ENCODE results near the gene KLHL21.

Gene KLHL21

DNA sequence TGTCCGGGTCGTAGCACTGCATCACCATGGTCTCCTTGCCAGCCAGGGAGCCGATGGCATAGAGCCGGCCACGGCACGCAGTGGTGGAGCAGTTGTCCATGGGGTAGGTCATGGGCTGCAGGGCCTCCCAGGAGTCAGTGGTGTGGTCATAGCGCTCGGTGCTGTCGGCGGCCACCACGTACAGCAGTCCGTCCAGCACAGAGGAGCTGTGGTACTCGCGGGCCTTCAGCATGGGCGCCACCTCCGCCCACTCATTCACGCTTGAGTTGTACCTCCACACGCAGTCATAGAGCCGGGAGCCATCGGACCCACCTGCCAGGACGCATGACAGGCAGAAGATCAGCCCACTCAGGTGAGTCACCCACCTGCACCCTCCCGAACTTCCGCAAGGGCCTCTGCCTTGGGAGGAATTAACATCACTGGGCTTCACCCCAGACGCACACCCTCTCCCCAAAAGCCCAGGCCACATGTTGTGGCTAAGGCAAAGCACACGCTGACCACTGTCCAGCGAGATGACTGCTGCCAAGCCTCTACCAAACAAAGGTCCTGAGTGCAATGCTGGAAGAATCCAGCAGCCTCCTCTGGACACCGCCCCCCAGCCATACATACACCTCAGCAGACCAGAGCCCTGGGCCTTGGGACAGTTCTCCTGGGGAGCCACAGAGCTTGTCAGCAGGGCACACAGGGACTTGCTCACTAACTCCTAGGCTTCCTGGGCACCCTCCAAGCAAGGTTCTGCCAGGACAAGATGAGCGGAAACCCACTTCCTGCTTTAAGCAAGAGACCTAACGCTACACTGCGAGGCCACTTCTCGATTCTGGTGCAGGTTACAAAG is 3.3 kb downstream of the KLHL21 start:
- TF ChIP-seq, protein P1, sequence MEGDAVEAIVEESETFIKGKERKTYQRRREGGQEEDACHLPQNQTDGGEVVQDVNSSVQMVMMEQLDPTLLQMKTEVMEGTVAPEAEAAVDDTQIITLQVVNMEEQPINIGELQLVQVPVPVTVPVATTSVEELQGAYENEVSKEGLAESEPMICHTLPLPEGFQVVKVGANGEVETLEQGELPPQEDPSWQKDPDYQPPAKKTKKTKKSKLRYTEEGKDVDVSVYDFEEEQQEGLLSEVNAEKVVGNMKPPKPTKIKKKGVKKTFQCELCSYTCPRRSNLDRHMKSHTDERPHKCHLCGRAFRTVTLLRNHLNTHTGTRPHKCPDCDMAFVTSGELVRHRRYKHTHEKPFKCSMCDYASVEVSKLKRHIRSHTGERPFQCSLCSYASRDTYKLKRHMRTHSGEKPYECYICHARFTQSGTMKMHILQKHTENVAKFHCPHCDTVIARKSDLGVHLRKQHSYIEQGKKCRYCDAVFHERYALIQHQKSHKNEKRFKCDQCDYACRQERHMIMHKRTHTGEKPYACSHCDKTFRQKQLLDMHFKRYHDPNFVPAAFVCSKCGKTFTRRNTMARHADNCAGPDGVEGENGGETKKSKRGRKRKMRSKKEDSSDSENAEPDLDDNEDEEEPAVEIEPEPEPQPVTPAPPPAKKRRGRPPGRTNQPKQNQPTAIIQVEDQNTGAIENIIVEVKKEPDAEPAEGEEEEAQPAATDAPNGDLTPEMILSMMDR (IDR thresholded peaks at IDR 0.05), result no peak

DNA sequence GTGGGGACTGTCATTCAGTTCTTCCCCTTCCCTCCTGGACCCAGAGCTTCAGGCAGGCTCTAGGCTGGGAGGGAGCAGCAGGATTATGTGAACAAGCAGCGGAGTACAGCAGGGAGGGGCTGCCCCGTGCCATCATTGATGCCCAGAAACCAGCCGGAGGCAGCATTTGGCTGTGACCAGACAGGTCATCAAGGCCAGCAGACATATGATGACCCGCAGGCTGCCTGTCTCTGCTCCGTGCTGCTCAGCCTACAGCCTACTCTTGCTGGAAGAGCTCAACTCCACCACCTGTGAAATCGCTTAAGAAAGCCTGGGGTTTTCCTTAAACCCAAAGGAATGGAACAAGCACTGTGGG is 4.9 kb downstream of the KLHL21 start:
- TF ChIP-seq, protein P1 (IDR thresholded peaks at IDR 0.05), result no peak

DNA sequence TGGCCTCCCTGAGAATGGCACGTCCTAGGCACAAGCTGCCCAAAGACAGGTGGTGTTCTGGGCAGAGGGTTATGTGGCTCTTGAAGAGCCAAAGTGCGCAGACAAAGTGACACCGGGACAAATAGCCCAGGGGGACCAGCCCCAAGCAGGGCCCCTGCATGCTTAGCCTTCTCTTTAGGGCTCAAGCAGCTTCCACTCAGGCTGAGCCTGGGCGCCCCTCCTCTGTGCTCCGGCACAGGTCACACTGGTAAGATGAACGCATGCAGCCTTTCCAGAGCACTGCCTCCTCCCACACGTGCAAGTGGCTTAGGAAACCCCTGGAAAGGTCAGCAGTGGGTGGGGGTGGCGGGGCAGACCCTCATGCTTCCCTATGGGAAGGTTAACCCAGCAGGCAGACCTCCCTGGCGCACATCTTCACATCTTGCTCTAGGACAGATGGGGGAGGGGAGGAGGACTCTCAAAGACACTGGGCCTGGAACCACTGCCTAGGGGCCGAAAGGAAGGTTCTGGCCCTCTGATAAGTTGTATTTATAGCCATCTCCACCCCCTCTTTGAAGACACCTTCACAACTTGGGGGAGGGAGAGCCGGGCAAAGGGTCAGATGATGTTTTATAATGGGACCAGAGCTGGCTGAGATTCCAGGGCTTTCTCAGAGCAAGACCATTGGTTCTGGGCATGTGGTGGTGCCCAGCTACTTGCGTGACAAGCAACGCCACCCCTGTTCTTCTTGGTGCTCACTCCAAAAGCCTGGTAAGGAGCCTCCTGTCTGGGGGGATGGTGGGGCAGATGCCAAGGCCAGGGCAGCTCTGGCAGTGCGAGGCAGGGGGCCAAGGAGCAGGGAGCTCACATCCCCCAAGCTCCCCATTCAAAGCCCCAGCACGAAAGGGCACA is 5.5 kb downstream of the KLHL21 start:
- TF ChIP-seq, protein P1 (IDR thresholded peaks at IDR 0.05), result no peak

DNA sequence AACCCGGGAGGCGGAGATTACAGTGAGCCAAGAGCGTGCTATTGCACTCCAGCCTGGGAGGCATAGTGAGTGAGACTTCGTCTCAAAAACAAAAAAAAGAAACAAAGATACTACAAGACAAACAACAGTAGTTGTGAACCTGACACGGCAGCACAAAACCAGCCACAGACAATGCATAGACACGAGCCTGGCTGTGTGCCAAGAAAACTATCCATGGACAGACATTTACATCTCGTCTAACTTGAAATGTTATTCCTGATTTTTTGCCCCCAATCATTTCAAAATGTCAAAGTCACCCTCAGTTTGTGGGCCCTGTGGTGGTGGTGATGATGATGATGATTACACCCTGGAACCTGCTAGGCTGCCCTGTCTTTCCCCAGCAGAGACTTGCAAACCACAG is 6.3 kb downstream of the KLHL21 start:
- TF ChIP-seq, protein P1 (IDR thresholded peaks at IDR 0.05), result no peak

DNA sequence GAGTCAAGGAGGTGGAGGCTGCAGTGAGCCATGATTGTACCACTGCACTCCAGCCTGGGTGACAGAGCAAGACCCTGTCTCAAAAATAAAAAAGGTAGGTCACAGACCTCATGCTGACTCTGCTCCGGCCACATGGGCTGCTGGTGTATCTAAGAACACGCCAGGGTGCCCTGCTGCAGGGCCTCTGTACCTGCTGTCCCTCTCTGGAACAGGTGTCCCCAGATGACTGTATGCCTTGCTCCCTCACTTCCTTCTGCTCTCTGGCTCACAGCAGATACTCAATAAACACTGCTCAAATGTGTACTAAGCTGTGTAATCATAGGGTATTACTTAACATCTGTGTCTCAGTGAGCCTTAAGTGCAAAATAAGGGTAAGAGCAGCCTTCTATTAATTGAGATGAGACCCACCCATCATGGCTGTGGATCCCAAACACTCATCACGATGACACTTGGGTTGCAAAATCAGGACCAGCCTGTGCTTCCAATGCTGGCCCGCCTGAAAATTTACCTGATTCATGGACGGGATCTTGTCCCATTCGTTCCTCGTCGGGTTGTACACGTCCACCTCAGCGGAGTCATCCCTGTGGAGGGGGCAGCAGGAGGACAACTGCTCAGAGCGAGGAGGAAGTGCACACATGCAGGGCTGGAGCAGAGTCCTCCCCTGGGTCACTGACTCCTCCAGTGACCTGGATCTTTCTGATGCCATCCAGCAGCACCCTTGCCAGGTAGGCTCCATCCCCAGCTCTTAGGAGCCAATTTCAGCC is 7.5 kb downstream of the KLHL21 start:
- TF ChIP-seq, protein P1 (IDR thresholded peaks at IDR 0.05), result no peak

DNA sequence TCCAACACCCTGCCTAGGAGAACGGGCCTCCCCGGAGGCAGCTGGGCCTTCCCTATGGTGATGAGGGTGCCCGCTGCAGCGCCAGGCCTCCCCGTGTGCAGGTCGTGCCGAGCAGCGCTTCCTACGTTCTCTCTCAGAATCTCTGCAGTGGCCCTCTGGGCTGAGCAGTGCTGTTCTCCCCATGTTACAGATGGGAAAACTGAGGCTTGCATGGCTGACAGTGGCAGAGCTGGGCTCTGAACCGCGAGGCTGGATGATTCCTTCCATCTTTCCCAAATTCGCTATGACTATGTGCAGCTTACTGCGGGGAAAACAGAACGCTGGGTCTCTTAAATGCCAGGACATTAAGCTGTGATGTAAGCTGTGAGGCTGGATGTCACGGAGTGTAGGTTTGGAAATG is 8.9 kb downstream of the KLHL21 start:
- TF ChIP-seq, protein P1 (IDR thresholded peaks at IDR 0.05), result no peak

DNA sequence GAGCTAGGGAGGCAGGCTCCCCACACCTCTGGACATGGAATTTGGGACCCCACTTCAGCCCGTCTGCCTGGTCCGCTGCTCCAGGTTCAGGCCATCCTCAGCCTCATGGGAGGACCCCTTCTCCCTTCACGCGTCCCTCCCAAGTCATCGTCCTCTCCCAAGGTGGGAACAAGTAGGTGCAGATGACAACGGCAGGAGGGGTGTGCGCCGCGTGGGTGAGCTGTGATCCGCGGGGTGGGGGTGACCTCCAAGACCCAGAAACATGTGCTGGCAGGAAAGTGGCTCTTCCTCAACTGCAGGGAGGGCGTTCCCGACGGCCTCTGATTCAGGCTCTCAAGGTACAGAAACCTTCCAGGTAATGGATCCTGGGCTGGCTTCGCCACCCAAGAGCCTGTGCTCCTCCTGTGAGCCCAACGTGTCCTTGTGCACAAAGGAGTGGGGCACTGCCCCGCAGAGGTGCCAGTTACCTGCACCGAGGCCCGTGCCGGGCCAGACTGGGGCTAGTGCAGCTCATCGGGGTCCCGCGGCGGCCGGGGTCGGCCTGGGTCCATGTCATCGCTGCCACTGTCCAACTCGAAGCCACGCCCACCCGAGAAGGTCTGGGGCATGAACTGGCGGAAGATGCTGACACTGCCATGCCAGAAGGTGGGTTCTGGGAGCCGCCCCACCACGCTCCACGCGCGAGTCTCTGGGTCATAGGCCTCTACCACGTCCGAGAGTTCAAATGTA is 9.6 kb downstream of the KLHL21 start:
- TF ChIP-seq, protein P1 (IDR thresholded peaks at IDR 0.05), result no peak
